ENCODE data around the gene UBE2R2. TPM values are rescaled to one million over a fixed set of nuclear protein-coding genes. Genes with fewer than 3 reads are reported as not detected.

The UBE2R2 gene
- total and polyA plus RNA-seq, 4 donors = 16.2 to 29.5 (median 27.4) TPM

DNA sequence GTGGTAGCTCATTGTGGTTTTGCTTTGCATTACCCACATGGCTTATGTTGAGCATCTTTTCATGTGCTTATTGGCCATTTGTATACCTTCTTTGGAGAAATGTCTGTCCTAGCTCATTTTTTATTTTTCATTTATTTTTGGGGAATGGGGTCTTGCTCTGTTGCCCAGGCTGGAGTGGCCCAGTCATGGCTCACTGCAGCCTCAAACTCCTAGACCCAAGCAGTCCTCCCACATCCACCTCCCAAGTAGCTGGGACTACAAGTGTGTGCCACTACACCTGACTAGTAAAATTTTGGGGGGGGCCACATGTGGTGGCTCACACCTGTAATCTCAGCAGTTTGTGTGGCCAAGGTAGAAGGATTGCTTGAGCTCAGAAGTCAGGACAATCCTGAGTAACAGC lies 77.4 kb downstream of the UBE2R2 start:
- no peak for TF ChIP-seq CTCF (IDR thresholded peaks at IDR 0.05; ENCODE audit: control extremely low read depth, extremely low read depth)
- no peak for ATAC-seq (ENCODE audit: insufficient read depth, low FRiP score)
- Histone ChIP-seq H3K36me3 (ENCODE audit: control insufficient read depth in 4 of 4, insufficient read depth in 4 of 4, low read length in 4 of 4) (peaks cover 0 to 8% (median 3%) of the 10 kb centered on the region in 4 donors), H3K4me1 (ENCODE audit: control insufficient read depth in 5 of 5, insufficient read depth in 5 of 5, low read length in 5 of 5) (no peaks in the 10 kb centered on the region), H3K27ac (ENCODE audit: low read depth in 1 of 2, low read length in 1 of 2) (no peak overlapping the region), H3K27me3 (ENCODE audit: control insufficient read depth in 3 of 3, insufficient read depth in 3 of 3, low read length in 2 of 3) (no peaks in the 10 kb centered on the region), H3K9ac (ENCODE audit: insufficient read depth in 1 of 2, low read length in 2 of 2) (no peak overlapping the region), H3K9me3 (ENCODE audit: control insufficient read depth in 4 of 4, insufficient read depth in 3 of 4, low read length in 3 of 4) (no peaks in the 10 kb centered on the region), H3K4me3 (no peak overlapping the region)
- no peak for DNase-seq

DNA sequence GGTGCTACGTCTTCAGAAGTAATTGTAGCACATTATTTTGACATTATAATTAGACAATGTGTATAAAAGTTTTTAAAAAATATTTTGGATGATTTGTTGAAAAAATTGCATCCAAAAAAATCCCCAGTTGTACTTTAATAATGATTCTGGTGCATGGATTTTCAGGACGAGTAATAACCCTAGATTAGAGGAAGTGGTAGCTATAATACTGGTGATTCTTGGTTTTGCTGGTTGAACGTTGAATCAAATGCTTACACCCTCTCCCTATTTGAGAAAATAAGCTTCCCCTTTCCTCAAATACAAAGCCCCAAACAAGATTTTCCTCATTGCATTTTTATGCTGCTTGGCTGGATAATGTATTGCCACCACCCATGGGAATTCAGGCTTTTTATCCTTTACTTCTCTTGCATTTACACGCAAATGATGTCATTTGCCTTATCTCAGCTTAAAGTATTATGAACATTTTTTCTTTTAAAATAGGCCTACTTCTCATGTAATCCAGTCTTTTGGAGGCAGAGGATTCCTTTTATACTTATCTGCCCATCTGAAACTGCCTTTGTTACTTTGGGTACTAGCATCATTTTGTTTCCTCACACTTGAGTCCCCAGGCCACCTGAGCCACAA lies 86.3 kb downstream of the UBE2R2 start:
- H3K36me3 ChIP-seq (ENCODE audit: control insufficient read depth in 4 of 4, insufficient read depth in 4 of 4, low read length in 4 of 4) = peaks cover 10 to 26% (median 13%) of the 10 kb centered on the region in 4 donors
- no peak overlapping the region for H3K27ac ChIP-seq (ENCODE audit: low read depth in 1 of 2, low read length in 1 of 2)
- TF ChIP-seq CTCF (IDR thresholded peaks at IDR 0.05; ENCODE audit: control extremely low read depth, extremely low read depth) = no peak
- no peak overlapping the region for H3K4me3 ChIP-seq
- 72 to 78% methylated on average over 4 of the region's 4 CpGs for WGBS, 2 donors
- H3K9ac ChIP-seq (ENCODE audit: insufficient read depth in 1 of 2, low read length in 2 of 2) = no peak overlapping the region
- peaks cover 0 to 14% (median 0%) of the 10 kb centered on the region in 5 donors for H3K4me1 ChIP-seq (ENCODE audit: control insufficient read depth in 5 of 5, insufficient read depth in 5 of 5, low read length in 5 of 5)
- DNase-seq (no peak), ATAC-seq (ENCODE audit: insufficient read depth, low FRiP score) (no peak)
- H3K9me3 ChIP-seq (ENCODE audit: control insufficient read depth in 4 of 4, insufficient read depth in 3 of 4, low read length in 3 of 4) = no peaks in the 10 kb centered on the region
- H3K27me3 ChIP-seq (ENCODE audit: control insufficient read depth in 3 of 3, insufficient read depth in 3 of 3, low read length in 2 of 3) = no peaks in the 10 kb centered on the region

- DNase-seq = no peak
- WGBS, 2 donors = 100% methylated on average over 1 of the region's 1 CpG
- no peak for TF ChIP-seq CTCF (IDR thresholded peaks at IDR 0.05; ENCODE audit: control extremely low read depth, extremely low read depth)
These were observed 88.2 kb downstream of the UBE2R2 start for GRCh38 chr9:33905137-33905536.

GRCh38 chr9:33906769-33907168 lies 89.8 kb downstream of the UBE2R2 start:
- Histone ChIP-seq H3K36me3 (ENCODE audit: control insufficient read depth in 4 of 4, insufficient read depth in 4 of 4, low read length in 4 of 4) (peaks cover 3 to 20% (median 7%) of the 10 kb centered on the region in 4 donors), H3K27ac (ENCODE audit: low read depth in 1 of 2, low read length in 1 of 2) (no peak overlapping the region), H3K9ac (ENCODE audit: insufficient read depth in 1 of 2, low read length in 2 of 2) (no peak overlapping the region), H3K4me3 (no peak overlapping the region), H3K27me3 (ENCODE audit: control insufficient read depth in 3 of 3, insufficient read depth in 3 of 3, low read length in 2 of 3) (no peaks in the 10 kb centered on the region), H3K4me1 (ENCODE audit: control insufficient read depth in 5 of 5, insufficient read depth in 5 of 5, low read length in 5 of 5) (peaks cover 0 to 14% (median 0%) of the 10 kb centered on the region in 5 donors), H3K9me3 (ENCODE audit: control insufficient read depth in 4 of 4, insufficient read depth in 3 of 4, low read length in 3 of 4) (no peaks in the 10 kb centered on the region)
- no peak for TF ChIP-seq CTCF (IDR thresholded peaks at IDR 0.05; ENCODE audit: control extremely low read depth, extremely low read depth)
- 89% methylated on average over 2 of the region's 2 CpGs for WGBS, 2 donors
- DNase-seq (no peak), ATAC-seq (ENCODE audit: insufficient read depth, low FRiP score) (no peak)

More at GRCh38 chr9:33905137-33905536, 88.2 kb downstream of the UBE2R2 start:
- peaks cover 0 to 14% (median 0%) of the 10 kb centered on the region in 5 donors for H3K4me1 ChIP-seq (ENCODE audit: control insufficient read depth in 5 of 5, insufficient read depth in 5 of 5, low read length in 5 of 5)
- ATAC-seq (ENCODE audit: insufficient read depth, low FRiP score) = no peak
- no peak overlapping the region for H3K9ac ChIP-seq (ENCODE audit: insufficient read depth in 1 of 2, low read length in 2 of 2)
- H3K4me3 ChIP-seq = no peak overlapping the region
- no peaks in the 10 kb centered on the region for H3K9me3 ChIP-seq (ENCODE audit: control insufficient read depth in 4 of 4, insufficient read depth in 3 of 4, low read length in 3 of 4)
- no peaks in the 10 kb centered on the region for H3K27me3 ChIP-seq (ENCODE audit: control insufficient read depth in 3 of 3, insufficient read depth in 3 of 3, low read length in 2 of 3)
- peaks cover 9 to 28% (median 16%) of the 10 kb centered on the region in 4 donors for H3K36me3 ChIP-seq (ENCODE audit: control insufficient read depth in 4 of 4, insufficient read depth in 4 of 4, low read length in 4 of 4)
- no peak overlapping the region for H3K27ac ChIP-seq (ENCODE audit: low read depth in 1 of 2, low read length in 1 of 2)

All from lung (tissue), 12 donors.